Activated CD4-positive, alpha-beta T cell treated with anti-CD3 and anti-CD28 coated beads, Interleukin-2, amount 50 U/mL, for 4 hours (primary cell): ENCODE data around the gene SCN10A.

Source experiments
- DNase-seq, 2 experiments: peaks; one replicate each; pipeline ENCODE4 v3.0.0-alpha.2; 2020

Gene SCN10A

DNA sequence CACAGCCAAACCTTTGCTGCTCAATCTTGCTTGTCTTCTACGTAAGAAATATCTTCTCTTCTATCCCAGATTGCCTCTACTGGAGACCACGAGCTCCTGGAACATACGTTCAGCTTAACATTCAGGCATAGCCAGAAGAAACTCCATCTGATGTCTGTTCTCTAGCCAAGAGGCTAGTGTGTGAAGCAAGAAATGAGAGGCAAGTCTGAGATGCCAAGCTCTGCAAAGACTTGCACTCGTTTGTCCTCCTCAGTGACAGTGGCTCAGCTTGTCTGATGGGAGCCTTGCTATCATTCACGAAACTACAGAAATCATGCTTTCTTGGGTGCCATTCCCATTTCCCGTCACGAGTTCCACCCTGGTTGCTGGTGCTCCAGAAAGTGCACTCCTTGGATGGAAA, at the start of gene SCN10A:
SCN10A (minus strand) TSS at position 192 of the 400 bp plus-strand sequence. CDS start 22,207 bp downstream, outside the sequence.
- no peak for DNase-seq

DNA sequence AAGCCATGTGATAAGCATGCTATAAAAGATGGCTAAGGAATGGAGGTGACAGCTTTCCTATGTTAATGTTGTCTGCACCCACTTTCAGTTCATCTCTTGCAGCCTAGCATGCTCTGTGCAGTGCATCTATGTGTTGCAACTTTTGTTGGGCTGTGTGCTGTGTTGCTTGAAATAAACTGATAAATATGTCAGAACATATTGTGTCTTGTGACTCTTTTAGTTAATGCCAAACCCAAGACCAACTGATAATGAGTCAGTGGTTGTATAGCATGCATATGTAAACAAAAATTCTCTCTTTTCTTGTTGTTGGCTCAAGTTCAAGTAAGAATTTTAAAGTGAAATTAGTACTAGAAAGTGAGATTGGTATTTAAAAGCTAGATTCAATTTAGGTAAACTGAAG, 37.0 kb upstream of the SCN10A start:
- no peak for DNase-seq

DNA sequence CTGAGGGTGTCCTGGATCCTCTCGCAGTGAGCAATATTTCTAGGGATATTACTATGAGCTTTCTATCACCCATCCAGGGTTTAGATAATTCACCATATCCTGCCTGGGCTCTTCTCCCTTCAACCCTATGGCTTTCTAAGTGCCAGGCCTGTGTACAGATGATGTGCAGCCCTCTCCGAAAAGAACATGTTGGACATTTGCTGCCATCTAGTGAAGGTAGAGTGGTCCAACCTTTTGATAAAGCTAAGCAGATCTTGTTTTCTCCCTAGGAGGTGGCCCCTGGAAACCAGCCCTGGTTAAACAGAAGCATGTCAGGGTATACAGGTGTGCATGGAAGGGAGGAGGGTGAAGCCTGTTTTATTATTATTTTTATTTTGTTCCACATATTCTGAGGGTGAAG, 27.9 kb upstream of the SCN10A start:
- no peak for DNase-seq

DNA sequence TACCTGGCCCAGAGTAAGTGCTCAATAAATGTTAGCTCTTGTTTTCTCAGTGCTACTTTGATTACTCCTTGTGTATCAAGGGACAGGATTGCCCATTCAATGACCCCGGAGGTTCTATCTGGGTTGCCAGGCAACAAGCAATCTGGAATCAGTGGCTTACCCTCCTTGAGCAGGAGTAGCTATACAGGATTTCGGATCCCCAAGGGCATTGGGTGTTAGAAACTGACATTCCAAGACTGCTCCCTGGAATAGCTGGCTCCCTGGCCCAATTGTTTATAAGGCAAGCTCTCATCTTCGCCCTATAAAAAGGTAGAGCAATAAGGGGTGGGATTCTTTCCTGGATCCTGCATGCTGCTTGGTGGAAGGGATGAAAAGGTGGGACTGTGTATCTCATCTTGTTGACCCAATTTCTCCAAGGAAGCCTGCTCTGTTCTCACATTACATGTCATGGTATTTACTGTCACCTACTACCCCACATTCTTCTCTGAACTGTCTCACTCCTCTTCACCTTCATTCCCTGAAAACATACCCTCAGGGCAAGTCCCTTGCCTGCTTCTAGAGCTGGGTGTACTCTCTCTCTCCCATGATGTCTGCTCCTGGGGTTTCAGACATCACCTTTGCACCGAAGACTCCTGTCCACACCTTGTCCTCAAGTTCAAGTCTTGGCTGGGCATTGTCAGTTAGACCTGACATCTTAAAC, 26.4 kb upstream of the SCN10A start:
- no peak for DNase-seq

DNA sequence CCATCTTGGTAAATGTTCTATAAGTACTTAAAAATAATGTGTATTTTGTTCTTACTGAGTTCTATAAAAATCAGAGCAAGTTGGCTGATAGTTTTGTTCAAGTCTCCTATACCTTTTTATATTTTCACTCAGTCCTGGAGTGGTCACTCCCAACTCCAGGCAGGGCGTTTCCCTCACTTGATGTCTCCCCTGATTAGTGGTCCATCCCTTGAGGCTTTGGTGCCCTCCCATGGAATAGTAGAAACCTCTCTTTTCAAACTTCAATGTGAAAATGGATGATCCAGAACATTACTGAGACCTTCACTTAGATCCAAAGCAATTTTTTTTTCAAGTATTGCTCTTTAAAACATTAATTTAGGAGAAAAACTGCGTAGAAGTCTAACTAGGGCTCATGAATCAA, 25.0 kb upstream of the SCN10A start:
- DNase-seq, result no peak

DNA sequence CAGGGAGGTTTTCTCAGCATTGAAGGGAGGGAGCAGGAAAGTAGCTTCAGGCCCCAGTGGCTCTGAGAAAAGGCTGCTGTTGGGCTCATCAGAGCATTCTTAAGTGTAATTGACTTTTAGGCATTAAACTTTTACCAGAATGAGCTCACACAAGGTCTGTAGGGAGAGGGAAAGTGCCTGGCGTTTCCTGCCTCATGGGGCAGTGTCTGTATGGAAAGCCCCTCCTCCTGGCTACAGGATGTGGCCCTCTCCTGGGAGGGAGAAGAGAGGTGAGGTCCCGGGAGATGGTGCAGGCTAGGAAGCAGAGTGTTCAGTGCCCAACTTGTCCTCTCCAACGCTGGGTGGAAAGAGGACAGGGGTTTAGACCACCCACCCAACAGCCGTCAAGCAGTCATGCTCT, 21.3 kb upstream of the SCN10A start:
- DNase-seq, result no peak

DNA sequence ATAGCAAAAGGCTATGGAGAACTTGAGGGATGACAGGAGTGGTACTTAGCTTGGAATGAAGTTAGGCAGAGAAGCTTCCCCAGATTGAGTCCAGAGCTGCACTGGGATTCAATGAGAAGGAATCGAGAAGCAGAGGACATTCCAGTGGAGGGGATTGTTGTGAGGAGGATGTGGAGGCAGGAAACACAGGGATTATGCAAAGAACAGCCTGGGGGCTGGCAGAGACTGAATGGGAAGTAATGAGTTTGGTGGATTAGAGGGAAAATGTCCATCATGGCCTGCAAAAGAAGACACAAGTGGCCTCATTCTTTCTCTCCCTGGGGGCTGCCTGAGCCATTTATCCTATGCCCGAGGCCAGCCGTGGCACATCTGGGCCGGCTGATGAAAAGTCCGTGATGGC, 20.5 kb upstream of the SCN10A start:
- no peak for DNase-seq

DNA sequence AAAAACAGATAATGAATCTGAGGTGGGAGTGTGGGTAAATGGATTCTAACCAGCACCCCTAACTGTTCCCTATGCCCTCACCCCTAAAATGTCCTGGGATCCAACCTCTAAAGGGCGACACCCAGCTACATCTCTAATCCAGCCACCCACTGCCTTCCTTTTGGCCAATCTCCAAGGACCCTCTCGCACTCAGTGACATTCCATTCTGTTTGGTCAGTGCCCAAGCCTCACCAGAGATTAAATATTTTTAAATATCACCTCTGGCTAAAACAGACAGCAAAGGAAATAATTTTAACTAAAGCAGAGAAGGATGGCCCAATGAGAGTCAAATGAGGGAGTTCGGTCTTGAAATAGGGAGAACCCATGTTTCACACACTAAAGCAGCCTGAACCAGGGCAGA, 19.9 kb upstream of the SCN10A start:
- no peak for DNase-seq

DNA sequence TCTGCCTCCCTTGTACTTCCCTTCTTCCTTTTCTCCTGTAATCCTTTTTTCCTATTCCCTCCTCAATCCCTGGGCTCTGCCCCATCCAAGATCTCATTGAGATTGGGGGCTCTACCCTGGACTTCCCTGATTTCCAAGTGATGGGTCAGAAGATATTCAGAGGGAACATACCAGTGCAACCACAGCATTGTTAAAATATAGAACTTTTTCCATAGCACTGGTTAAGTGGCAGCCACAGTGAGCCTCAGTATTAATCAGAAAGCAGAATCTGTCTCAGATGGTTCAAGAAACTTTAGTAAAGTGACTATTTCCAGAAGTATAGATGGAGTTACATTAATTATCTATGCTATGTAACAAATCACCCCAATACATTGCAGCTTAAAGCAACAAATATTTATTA, 18.7 kb upstream of the SCN10A start:
- DNase-seq, result no peak

DNA sequence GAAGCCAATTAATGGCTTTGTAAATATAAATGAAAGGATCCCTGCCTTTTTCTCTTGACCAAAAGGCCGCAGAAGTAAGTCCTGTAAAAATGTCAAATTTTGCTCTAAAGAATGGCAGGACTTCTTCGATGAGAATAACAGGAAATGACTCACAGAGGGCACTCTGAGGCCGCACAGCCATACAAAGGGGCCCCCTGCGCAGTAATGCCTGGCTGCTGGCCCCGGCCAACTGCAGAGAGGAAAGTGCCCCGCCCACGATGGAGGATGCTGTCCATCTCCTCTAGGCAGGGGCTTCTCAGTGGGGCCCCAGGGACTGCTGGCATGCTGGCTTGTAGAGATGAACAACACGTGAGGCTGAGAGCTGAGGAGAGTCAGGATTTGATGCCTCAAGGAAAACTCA, 18.1 kb upstream of the SCN10A start:
- DNase-seq, result no peak

DNA sequence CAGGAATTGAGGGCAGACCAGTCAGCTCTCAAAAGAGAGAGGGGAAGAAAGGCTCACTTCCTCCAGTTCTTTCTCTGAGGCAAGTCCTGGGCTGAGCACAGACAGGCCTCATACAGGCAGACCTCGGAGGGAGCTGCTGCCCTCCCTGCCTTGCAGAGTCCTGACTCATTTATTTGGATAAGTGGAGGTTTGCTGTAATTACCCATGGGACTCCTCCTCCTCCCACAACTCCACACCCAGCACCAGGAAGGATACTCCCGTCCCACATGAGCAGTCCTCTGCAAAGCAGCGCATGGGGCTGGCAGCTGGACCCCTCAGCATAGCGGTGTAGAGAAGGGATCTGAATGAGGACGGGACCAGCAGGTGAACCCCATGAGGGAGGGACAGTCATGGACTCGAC, 13.4 kb upstream of the SCN10A start:
- DNase-seq, result no peak

DNA sequence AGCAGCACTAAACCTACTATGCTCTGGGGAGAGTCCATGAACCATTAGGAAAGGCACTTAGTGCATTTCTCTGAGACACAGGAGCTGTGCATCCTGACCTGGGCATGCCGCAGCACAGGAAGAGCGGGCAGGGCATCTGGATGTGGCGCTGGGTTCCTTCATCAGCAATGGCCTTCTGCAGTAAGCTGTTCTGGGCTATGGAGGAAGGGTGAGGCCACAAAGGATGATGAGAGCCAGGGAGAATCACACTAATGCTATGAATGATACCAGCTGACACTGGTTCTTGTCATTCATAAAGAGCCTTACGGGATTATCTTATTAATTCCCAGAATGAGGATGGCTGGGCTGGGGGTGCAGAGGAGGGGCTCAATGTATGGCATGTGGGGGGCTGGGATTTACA, 12.7 kb upstream of the SCN10A start:
- DNase-seq, result no peak

DNA sequence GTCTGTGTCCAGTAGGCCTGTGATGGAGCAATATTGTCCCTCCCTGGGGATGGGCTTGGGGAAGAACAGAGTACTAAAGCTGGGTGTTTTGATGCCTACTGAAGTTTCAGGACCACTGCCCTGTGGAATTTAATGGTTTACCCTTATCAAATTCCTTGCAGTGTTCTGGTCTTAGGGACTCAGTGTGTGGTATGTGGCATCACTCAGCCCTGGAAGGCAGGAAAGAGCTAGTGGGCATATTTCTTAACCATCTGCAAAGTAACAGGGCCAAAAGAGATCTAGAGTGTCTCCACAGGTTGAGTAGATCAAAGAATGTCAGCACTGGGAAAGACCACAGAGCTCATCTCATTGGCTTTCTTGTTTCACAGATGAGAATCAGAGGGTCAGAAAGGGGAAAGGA, 11.8 kb upstream of the SCN10A start:
- no peak for DNase-seq

DNA sequence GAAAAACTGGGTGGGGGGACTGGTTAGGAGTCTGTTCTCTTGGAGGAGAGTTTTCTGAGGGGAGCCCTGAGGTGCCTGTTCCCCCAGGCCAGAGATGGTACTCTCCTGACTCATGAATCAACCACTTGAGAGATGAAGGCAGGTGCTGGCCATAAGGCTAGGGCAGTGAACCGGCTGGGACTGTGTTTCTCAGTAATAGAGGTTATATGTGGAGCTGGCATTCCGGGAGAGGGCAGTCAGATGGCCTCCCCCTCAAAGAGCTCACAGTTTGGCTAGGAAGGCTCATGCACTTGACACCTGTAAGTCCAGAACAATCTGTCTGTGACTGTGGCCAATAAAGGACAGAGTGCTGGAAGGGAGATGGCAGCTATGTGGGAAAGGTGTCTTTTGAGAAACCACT, 10.0 kb upstream of the SCN10A start:
- no peak for DNase-seq

DNA sequence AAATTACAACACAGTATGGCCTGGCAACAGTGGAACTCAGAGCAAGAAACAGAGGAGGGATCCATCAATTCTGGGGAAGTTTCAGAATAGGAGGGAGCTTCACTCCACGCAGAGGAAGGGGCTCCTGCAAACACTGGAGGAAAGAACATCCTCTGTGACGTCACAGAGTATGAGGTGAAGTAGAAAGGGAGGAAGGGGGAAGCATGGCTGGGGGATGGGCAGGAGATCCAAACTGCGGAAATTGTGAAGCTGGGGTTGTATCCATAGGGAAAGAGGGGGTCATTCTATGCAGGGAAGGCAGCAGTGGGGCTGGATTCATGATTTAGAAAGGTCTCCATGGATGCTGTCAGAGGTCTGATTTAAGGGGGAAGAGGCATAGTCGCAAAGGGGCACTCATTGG, 8.3 kb upstream of the SCN10A start:
- DNase-seq, result no peak

DNA sequence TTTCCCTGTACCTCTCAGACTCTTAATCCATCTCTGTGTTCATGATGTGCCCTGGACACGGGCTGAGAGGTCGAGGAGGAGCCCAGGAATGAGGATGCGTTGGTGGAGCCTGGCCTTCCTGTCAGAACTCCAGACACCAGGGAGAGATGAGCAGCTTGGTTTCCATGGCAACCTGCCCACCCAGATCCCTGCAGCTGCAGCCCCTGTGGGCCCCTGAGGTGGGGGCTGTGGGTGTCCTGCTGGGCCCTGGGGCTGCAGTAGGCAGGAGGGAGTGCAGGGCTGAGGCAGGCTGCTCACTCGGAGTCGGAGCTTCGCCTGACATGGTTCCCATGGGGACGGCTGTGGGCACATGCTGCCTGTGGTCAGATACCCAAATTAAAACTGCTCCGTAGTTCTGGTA, 7.7 kb upstream of the SCN10A start:
- no peak for DNase-seq

DNA sequence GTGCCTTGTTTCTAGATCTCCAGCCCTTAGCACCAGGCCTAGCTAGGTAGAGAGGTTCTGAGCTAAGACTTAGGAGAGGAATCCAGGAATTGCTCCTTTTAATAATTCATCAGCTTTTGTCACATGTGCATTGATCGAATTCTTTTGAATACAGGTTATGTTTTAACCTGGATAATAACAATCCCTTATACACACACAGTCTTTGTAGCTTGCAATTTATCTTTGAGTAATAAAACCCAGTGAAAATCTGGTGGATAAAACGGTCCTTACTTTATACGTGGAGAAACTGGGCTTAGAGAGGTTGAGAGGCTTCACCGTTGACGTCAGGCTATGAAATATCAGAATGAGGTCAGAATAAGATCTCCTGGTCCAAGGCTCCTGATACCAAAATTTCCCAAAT, 7.2 kb upstream of the SCN10A start:
- DNase-seq, result no peak

DNA sequence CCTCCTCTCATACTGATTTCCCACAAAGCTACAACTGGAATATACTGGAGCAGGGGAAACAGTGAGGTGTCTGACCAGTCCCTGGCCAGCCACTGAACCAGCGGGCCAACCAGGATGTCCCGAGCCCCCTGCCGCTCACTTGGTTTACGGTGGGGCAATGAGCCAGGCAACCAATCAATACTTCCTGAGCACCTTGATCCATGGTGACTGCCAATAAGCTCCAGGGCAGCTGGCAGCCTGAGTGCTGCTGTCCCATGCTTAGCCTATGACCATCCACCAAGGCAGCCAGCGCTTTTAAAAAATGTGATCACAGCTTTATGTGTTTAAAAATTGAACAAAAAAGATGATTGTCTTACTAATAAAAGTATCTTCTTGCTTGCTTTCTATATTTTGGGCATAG, 4.2 kb downstream of the SCN10A start:
- no peak for DNase-seq

DNA sequence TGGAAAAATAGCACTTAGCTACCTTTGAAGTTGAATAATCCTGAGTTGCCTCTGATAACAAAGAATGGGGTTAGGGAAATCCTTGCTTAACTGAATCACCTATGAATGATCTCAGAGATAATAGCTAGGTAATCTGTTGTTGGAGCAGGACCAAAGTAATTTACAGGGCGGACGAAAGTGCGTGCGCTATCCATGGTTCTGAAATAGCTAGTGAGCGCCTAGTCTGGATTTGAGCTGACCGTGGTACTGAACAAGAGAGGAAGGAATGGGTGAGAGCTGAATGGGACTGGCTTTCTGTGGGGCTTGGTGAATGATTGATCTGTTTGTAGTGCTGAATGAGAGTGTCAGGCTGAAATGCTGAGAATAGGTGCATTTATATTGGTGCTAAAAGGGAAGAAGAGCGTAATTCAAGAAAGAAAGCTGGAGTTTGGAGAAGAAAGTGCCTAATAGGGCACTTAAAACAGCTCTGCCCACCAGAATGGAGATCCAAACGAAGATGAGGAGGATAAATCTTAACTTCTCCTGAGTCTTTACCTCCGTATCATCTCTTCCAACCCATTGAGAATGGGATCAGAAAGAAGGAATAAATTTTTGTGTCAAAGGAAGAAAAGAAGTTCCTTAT, 10.1 kb downstream of the SCN10A start:
- DNase-seq, result no peak

DNA sequence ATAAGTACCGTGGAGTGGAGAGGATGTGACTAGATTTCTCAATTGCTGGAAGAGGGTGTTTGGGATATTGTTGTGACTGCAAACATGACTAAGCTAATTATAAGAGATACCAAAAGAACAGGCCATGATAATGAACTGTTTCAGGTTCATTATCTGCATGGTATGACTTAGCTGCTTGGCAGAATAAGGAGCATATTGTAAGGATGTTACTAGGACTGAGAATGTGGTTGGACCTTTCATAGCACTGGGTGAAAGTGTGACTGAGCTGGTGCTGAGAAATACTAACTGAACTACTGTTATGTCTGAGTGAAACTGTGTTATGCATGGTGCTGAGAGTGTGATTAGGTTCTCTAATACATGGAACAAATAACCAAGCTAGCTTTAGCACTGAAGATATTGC, 11.0 kb downstream of the SCN10A start:
- DNase-seq, result no peak

DNA sequence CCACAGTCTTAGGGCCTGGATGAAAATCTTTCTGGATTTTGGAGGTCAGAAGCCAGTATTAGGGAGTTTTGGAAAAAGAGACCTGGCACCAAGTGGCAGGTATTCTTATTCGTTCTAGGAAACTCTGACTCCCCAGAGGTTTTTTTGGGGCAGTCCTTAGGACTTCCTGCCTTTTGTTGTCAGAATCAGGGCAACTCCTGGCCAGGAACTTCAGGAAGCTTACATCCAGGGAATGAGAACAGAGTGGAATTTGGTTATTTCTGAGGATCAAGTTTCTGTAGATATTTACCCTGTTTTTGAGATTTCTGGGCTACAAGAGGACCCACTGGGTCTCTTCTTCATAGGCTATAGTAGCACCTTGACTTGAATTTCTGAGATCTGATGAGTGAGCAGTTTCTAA, 15.5 kb downstream of the SCN10A start:
- no peak for DNase-seq

DNA sequence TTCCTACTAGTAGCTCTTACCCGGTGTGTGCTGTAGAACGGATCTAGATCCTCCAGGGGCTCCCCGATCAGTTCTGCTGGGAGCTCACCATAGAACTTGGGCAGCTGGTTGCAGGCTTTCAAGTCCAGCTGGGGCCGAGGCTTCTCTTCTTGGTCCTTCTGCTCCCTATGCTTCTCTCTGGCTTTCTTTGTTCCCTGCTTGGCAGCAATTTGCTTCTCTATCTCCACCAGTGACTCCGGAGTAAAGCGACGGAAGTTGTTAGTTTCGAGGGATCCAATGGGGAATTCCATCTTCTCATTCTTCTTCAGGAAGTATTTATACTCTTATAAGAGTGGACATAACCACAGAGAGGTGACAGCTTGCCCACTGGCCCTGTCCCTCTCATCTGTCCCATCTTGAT, 22.3 kb downstream of the SCN10A start:
- no peak for DNase-seq

DNA sequence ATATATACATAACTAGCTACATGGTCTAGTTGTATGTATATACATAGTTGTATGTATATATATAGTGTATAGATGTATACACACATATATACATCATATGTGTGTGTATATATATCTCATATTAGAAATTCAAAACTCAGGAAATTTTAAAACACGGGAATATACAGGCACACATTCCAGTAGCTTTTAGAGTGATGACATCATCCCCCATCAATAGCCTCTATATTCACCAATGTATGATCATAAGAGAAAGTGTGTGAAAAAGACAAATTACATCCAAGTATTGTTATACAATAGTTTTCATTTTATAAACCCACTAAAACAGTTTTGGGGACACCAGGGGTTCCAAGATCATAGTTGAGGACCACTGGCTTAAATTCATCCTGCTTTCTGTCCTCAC, 23.0 kb downstream of the SCN10A start:
- DNase-seq, result no peak

DNA sequence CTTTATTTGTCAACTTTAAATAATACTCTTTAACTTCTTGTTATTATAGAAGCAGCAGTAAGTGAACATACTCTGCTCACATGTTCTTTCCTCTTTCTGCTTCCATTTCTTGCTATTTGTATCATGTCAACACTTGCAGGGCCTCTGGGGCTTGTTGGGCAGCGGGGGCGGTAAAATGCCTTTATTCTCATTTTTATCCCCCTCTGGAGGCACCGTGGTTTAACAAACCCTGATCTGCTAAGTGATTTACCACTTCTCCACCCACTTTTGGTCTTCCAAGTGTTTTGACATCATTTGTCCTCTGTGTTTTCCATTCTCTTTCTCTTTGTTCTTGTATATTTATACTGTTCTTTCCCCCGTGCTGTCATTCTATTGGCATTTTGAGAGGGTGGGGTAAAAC, 33.9 kb downstream of the SCN10A start:
- no peak for DNase-seq

DNA sequence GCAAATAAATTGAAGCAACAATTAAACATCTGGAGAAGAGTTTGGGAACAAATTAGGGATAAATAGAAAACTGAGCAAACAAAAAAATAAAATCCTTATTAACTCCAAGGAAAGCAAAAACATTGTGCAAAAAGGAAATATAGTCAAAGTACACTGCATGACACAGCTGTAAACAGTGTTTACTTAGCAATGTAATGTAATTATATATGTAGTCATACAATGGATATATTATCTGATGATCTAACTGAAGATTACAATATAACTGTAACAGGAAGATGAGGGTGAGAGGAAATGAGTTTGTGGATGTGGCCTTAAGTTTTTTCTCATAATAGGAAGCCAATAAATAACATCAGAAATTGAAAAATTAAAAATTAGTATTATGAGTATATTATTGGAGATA, 42.5 kb downstream of the SCN10A start:
- no peak for DNase-seq
